ENCODE data around the gene CCDC63.
"Not testable (repeated sequence)": the region's sequence is repeated elsewhere in the genome, so short reads cannot be mapped to it uniquely, and the experiment has no call there.

Gene CCDC63

DNA sequence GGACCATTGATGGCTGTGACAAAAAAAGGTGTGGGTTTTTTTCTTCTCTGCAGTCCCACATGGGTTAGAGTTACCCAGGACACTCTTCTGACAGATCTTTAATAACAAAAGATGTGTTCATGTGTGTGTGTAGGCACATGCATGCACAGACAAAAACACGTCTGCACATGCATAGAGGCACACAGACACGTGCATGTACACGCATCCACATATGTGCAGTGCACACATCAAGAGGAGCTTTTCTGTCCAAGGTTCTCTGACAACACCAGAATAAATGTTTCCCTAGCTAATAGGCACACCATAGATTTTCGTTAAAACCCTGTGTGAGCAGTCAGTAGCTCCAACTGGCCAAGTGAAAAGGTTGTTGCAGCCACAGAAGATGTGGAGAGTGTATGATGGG, 76.4 kb downstream of the CCDC63 start:
- DNase-seq (ENCODE audit: low read depth) = no peak

DNA sequence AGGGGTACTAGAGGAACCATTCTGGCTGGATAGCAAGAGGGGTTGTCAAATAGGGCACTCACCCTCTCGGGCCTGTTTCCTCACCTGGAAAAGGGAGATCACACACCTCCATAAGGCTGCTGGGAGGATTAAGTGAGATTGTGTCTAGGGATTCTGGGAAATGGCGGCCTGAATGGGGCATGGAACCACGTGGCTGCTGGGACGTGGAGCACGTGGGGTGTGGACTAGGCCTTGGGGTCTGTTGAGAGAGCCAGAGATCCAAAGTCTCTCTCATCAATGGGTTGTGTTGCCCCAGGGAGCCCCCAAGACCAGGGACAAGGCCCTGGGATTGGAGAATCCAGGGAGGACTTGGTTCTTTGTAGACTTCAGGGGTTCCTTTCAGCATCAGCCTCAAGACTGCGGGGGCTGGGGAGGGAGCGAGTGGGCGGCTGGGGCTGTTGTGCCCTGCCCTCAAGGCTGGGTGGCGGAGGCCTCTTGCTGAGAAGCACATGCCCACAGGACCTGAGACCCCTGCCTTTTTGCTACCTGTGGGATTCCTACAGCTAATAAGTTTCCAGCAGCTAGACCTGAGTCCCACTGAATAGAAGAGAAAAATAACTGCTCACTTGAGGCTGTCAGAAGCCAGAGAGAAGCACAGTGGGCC, 77.0 kb downstream of the CCDC63 start:
- DNase-seq (ENCODE audit: low read depth) = no peak

- no peak for DNase-seq (ENCODE audit: low read depth)
Measured at GRCh38 chr12:110927546-110927945, 80.8 kb downstream of the CCDC63 start.

DNA sequence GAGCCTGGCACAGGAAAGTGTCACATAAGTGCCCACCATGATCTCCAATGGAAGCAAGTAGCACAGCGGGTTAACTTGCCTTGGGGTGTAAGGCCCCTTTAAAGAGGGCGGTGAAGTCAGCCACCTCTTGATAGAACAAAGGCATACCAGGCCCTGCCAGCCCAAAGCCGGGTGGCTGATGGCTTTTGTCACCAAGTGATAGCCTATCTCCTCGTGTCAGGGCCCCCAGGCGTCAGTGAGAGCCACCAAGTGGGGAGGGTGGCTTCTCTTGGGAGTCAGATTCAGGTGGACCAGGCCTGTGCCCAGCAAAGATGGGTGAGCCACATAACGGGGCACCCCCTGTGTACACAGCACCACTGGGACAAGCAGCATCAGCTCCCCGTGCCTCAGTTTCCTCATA, 81.9 kb downstream of the CCDC63 start:
- no peak for DNase-seq (ENCODE audit: low read depth)

DNA sequence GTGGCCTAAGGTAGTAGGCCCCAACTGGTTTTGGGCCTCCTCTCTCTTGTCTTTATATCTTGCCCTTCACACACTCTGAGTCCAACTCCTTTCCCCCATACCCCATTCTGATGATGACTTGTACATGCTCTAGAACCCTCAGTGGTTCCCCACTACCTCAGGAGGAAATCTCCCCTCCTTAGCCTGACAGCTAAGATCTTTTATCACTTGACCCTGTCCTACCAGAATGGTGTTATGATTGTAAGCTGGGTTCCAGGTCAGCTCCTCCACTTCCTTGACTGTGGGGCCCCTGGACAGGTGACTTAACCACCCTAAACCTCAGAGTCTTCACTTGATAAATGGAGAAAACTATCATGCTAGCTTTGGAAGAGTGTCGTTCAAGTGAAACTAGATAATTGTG, 83.0 kb downstream of the CCDC63 start:
- no peak for DNase-seq (ENCODE audit: low read depth)

DNA sequence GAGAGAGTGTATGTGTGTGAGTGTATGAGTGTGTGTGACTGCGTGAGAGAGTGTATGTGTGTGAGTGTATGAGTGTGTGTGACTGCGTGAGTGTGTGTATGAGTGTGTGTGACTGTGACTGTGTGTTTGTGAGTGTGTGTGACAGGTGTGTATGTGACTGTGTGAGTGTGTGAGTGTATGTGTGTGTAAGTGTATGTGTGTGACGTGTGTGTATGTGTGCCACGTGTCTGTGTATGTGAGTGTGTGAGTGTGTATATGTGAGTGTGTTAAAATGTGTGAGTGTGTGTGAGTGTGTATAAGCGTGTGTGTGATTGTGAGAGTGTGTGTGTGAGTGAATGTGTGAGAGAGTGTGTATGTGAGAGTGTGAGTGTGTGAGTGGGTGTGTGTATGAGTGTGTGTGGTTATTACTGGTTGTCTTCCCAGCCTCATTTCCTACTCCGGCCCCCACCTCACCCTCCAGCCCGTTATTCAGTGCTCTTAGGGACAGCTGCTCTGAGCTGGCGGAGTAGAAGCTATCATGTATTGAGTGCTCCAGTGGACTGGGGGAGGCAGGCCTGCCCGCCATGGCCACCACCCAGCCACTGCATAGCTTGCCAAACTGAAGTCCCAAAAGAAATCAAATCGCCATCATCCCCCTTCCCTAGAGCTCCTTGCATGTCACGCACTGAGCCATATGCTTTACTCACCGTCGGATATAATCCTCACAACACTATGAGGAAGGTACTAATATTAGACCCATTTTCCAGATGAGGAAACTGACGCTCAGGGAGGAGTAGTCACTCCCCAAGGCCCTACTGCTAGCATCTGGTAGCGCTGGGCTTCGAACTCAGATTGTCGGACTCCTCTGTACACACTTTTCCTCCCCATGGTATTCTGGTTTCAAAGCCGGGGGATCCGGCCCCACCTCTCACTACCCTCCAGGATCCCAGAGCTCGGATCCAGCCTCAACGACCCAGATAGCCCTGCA, 83.8 kb downstream of the CCDC63 start:
- DNase-seq (ENCODE audit: low read depth) = no peak

DNA sequence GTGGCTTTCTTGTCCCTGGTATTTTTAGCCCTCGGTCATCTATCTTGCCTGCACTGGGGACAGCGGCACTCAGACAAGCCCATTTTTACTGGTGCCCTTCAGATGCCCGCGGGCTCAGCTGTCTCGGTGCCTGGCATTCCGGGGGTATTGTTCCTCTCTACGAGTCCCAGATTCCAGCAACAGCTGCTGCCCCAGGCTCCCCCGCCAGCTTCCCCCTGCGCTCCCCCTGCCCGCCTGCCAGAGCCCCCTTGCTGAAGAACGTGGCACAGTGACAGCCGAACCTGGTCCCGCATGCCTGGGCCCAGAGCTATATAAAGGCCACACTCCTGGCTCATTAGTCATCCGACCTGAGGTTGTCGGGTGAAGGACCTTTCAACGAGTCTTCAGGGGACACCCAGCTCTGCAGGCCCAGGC, 84.5 kb downstream of the CCDC63 start:
- no peak for DNase-seq (ENCODE audit: low read depth)

DNA sequence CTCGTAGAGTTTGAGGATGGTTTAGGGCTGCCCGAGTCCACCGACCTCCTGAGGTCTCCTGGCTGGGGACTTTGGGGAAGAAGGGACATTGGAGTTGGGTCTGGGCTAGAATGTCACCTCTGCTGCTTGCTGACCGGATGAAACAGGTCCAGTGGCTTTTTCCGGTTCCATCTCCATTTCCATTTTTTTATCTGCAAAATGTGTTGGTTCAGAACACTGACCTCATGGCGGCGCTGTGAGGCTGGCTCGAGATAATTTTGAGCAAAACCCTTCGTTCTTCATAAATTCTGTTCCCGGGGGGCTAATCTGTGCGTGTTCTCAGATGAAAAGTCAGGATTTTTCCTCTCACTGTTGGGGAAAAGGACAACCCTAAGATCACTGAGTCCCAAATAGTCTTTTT, 85.3 kb downstream of the CCDC63 start:
- DNase-seq (ENCODE audit: low read depth) = no peak

DNA sequence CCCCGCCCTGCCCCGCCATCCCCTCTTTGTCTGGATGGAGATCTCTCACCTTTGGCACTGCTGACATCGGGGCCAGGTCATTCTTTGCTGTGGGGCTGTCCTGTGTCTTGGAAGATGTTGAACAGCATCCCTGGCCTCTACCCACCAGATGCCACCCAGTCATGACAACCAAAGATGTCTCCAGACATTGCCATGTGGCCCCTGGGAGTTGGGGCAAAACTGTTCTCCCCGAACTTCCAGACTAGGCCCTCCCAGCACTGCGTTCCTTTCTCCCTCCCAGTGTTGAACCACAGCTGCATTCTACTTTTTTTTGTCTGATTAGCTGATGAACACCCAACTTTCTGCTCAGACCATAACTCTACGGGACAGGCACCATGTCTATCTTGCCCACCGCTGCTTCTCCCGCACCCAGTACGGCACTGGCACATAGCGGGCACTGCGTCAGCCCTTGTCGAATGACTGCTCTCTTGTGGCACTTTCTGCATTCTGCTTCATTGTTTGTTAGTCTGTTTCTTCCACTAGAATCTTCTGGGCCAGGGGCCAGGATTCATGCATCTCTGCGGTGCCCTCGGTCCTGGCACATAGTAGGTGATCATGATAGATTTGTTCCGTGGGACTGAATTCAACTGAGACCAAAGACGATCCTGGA, 86.7 kb downstream of the CCDC63 start:
- no peak for DNase-seq (ENCODE audit: low read depth)

DNA sequence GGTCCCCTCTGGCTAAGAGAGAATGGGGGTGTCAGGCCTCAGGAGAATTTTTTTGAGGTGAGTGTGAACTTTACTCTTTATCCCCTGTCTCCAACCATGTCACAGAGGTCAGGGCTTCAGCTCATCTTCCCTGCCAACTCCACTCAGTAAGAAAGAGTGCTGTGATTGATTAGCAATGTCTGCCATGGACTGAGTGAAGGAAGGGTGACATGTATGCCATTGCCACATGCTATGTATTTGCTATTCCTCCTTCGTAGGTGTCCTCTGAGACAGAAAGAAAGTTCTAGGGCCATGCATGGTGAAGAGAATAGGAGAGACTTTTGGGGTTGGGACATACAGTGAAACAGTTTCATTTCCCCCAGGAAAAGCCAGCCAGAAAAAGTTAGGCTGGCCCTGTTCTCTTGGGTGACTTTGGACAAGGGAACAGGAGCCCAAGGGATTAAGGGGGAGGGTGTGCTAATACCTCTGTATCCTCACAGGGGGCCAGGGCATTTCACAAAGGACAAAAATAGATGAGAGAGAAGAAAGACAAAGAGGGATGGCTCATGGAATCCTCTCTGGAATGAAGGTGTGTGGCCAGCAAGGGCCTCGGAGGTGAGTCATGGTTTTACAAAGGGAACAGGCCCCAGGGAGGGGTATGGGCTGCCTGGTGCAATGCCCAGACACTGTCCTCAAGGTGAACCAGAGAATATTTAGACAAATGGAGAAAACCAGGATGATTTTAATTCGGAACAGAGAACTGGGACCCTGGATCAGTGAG, 87.5 kb downstream of the CCDC63 start:
- no peak for DNase-seq (ENCODE audit: low read depth)

DNA sequence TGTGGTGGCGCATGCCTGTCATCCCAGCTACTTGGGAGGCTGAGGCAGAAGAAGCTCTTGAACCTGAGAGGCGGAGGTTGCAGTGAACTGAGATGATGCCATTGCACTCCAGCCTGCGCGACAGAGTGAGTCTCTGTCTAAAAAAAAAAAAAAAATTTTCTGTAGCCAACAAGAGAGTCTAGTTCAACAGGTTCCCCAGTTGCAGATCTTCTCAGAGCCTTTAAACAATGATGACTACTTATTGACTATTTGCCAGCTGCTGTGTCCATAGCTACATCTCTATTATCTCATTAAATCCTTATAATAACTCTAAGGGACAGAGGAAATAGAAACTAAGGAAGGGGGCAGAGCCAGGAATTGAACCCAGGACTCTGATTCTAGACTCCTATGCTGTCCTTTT, 88.8 kb downstream of the CCDC63 start:
- DNase-seq (ENCODE audit: low read depth) = no peak

GRCh38 chr12:110936367-110937103, 89.7 kb downstream of the CCDC63 start:
- DNase-seq (ENCODE audit: low read depth) = no peak

DNA sequence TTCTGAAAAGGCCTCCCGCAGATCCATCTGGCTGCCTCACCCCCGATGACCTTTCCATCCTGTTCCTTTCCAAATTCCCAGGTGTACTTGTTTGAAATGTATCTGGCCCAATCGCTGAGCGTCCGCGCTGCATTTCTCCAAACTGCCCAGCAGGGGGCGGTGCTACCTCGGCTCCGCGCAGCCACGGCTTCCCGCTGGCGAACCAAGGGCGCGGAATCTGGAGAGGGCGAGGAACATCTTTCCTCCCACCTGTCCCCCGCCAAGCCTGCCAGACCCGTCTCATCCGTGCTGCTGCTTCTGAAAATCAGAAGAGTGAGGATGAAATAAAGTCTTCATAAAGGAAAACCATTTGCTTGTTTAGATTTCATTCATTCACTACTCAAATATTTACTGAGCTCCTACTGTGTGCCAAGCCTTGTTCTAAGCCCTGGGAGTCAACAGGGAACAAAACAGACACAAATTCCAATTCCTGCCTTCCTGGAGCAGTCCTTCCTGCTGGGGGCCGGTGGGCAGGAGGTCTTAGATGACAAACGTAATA, 90.4 kb downstream of the CCDC63 start:
- DNase-seq (ENCODE audit: low read depth) = peak; percentile 30

GRCh38 chr12:110940296-110940695, 93.5 kb downstream of the CCDC63 start:
- no peak for DNase-seq (ENCODE audit: low read depth)

GRCh38 chr12:110940933-110941332, 94.1 kb downstream of the CCDC63 start:
- no peak for DNase-seq (ENCODE audit: low read depth)

DNA sequence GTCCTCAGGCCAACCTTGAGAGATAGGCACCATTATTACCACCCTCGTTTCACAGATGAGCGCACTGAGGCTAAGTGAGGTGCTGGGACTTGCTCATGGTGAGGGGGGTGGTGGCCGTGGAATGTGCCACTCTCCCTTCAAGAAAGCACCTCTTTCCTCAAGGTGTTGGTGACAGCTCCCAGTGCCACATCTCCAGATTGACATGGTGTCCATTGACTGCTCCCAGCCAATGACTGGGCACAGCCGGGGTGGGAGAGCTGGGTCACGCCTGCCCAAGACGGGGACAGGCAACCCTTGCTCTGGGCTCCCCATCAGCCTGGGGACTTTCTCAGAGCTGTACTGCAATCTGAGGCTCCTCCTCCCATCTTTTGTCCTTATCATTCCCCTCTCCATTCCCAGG, 94.6 kb downstream of the CCDC63 start:
- DNase-seq (ENCODE audit: low read depth) = no peak

- no peak for DNase-seq (ENCODE audit: low read depth)
Measured at GRCh38 chr12:110943373-110943772, 96.6 kb downstream of the CCDC63 start.

DNA sequence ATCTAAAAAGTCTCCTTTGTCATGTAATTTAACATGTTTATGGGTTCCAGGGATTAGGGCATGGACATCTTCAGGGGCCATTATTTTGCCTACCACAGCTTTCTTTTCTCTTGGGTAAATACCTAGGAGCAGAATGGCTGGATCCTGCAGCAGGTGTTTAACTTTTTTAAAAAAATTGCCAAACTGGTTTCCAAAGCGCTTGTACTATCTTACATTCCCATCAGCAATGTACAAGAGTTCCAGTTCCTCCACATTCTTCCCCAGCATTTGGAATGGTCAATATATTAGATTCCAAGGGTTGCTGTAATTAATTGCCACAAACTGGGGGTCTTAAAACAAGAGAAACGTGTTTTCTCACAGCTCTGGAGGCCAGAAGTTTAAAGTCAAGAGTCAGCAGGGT, 101.3 kb downstream of the CCDC63 start:
- no peak for DNase-seq (ENCODE audit: low read depth)

- DNase-seq (ENCODE audit: low read depth) = not testable (repeated sequence)
Measured at GRCh38 chr12:110950466-110950865, 103.7 kb downstream of the CCDC63 start.

DNA sequence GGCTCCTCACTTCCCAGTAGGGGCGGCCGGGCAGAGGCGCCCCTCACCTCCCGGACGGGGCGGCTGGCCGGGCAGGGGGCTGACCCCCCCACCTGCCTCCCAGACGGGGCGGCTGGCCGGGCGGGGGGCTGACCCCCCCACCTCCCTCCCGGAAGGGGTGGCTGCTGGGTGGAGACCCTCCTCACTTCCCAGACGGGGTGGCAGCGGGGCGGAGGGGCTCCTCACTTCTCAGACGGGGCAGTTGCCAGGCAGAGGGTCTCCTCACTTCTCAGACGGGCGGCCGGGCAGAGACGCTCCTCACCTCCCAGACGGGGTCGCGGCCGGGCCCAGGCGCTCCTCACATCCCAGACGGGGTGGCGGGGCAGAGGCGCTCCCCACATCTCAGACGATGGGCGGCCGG, 104.1 kb downstream of the CCDC63 start:
- not testable (repeated sequence) for DNase-seq (ENCODE audit: low read depth)

Measured in activated T-helper 1 cell treated with Interleukin-2 at 50 U/mL for 16 hours (primary cell).